ENCODE results near the gene PI4KB.

Gene PI4KB

DNA sequence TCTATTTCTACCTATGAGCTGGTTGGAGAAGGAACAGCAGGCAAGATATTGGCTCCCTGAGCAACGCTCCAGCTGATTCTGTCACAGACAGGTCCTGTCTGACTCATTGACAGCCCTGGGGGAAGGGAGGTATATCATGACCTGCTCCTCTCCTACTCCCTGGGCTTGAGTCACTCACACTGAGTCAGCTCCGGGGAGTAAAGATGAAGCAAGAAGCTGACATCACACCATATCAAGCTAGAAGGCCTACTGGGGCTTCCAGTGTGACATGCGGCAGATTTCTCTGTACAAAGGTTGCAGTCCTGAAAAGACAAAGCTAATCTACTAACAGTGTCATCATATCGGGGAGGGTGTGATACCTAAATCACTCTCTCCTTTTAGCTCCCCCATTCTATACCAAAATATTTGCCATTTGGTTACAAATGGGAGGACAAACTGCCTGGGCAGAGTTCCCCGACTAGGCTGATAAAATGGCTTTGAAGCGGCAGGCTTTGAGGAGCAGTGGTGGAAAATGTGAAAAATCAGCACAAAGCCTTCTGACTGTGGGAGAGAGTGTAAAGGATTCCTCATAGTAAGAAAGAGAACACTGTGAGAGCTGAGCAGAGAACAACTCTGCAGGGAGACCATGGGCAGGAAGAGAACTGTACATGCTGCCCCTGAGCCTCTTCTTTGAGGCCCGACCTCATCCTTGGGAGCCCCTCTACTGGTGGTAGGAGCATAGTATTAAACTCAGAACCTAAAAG, 15.5 kb downstream of the PI4KB start:
- DNase-seq (ENCODE audit: low read depth): peak; percentile 98

GRCh38 chr1:151311011-151311410, 16.2 kb downstream of the PI4KB start:
- DNase-seq (ENCODE audit: low read depth): no peak

GRCh38 chr1:151309811-151310323, 17.3 kb downstream of the PI4KB start:
- no peak for DNase-seq (ENCODE audit: low read depth)

GRCh38 chr1:151294742-151295462, 32.3 kb downstream of the PI4KB start:
- no peak for DNase-seq (ENCODE audit: low read depth)

GRCh38 chr1:151293093-151293492, 34.1 kb downstream of the PI4KB start:
- DNase-seq (ENCODE audit: low read depth): no peak

- DNase-seq (ENCODE audit: low read depth): no peak
Measured at GRCh38 chr1:151292207-151293030, 34.8 kb downstream of the PI4KB start.

DNA sequence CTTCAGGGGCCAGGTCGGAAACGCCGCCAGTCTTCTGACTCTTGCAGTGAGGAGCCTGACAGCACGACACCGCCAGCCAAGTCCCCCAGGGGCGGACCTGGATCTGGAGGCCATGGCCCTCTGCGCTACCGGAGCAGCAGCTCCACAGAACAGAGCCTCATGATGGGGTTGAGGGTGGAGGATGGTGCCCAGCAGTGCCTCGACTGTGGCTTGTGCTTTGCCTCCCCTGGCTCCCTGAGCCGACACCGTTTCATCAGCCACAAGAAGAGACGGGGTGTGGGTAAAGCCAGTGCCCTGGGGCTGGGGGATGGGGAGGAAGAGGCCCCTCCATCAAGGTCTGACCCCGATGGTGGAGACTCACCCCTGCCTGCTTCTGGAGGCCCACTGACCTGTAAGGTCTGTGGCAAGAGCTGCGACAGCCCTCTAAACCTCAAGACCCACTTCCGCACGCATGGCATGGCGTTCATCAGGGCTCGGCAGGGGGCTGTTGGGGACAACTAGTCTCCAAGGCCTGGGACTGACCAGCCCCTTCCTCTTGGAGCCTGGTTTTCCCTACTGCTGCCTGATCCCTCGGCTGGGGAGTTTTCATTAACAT, 36.4 kb downstream of the PI4KB start:
- no peak for DNase-seq (ENCODE audit: low read depth)

DNA sequence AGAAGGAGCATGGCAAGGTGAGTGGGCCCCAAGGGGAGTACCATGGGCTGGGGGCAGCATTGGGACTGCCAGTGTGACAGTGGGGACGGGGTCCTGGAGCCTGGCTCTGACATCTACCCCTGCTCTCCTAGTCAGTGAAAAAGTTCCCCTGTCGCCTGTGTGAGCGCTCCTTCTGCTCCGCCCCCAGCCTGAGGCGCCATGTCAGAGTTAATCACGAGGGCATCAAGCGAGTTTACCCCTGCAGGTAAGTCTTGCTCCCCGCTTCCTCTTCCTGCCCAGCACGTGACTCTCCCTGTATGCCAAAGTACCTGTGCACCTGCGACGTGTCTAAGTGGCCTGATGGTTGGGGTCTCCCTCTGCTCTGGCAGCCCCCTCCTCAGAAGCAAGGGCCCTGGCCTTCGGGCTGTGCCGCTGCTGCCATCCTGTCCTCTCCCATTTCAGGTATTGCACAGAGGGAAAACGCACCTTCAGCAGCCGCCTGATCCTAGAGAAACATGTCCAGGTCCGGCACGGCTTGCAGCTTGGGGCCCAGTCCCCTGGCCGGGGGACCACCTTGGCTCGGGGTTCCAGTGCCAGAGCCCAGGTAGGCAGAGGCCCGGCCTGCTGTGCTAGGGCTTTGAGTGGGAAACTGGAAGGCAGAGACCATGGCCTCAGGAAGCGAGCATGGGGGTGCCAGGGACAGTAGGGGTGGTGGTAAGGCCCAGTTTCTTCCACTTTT, 37.1 kb downstream of the PI4KB start:
- no peak for DNase-seq (ENCODE audit: low read depth)

DNA sequence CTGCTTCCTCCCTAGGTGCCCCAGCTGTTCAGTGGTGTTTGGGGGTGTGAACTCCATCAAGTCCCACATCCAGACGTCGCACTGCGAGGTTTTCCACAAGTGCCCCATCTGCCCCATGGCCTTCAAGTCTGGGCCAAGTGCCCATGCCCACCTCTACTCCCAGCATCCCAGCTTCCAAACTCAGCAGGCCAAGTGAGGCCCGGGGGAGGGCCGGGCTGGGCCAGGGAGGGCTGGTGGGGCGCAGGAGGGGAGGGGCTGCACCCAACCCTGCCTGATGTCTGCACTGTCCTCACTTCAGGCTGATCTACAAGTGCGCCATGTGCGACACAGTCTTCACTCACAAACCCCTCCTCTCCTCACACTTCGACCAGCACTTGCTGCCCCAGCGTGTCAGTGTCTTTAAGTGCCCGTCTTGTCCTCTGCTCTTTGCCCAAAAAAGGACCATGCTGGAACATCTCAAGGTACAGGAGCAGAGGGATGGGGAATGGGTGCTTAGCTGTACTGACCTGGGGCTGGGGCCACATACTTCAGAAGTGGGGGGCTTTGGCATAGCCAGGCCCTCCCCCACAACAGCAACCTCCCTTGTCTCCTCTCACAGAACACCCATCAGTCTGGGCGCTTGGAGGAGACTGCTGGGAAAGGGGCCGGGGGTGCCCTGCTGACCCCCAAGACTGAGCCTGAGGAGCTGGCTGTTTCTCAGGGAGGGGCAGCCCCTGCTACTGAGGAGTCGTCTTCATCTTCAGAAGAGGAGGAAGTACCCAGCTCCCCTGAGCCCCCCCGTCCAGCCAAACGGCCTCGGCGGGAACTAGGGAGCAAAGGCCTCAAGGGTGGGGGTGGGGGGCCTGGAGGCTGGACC, 37.9 kb downstream of the PI4KB start:
- DNase-seq (ENCODE audit: low read depth): no peak

- no peak for DNase-seq (ENCODE audit: low read depth)
Measured at GRCh38 chr1:151288502-151288901, 38.7 kb downstream of the PI4KB start.

GRCh38 chr1:151287767-151288500, 39.3 kb downstream of the PI4KB start:
- DNase-seq (ENCODE audit: low read depth): no peak

DNA sequence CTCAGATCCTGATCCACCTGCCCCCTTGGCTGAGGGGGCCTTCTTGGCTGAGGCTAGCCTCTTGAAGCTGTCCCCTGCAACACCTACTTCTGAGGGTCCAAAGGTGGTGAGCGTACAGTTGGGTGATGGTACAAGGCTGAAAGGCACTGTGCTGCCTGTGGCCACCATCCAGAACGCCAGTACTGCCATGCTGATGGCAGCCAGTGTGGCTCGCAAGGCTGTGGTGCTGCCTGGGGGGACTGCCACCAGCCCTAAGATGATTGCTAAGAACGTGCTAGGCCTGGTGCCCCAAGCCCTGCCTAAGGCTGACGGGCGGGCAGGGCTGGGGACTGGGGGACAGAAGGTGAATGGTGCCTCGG, 39.9 kb downstream of the PI4KB start:
- DNase-seq (ENCODE audit: low read depth): no peak

DNA sequence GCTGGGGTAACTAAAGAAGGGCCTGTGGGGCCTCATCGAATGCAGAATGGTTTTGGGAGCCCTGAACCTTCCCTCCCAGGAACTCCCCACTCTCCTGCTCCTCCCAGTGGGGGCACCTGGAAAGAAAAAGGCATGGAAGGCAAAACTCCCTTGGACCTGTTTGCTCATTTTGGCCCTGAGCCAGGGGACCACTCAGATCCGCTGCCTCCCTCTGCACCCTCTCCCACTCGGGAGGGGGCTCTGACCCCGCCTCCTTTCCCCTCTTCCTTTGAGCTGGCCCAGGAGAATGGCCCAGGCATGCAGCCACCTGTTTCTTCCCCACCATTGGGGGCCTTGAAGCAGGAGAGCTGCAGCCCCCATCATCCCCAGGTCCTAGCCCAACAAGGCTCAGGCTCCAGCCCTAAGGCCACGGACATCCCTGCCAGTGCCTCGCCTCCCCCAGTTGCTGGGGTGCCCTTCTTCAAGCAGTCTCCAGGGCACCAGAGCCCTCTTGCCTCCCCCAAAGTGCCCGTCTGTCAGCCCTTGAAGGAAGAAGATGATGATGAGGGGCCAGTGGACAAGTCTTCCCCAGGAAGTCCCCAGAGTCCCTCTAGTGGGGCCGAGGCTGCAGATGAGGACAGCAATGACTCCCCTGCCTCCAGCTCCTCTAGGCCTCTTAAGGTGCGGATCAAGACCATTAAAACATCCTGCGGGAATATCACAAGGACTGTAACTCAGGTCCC, 40.4 kb downstream of the PI4KB start:
- no peak for DNase-seq (ENCODE audit: low read depth)

- no peak for DNase-seq (ENCODE audit: low read depth)
Measured at GRCh38 chr1:151284013-151284577, 43.1 kb downstream of the PI4KB start.

GRCh38 chr1:151282883-151283725, 44.1 kb downstream of the PI4KB start:
- no peak for DNase-seq (ENCODE audit: low read depth)

- DNase-seq (ENCODE audit: low read depth): peak; percentile 100
Measured at GRCh38 chr1:151281969-151282882, 45.0 kb downstream of the PI4KB start, which contains the start of gene ZNF687. ZNF687 (plus strand) TSS chr1:151282299; CDS start chr1:151286292, 3,993 bp downstream.

Measured in GM04503 (cell line).